Measurements from ENCODE around the gene NECTIN4.

Gene NECTIN4

DNA sequence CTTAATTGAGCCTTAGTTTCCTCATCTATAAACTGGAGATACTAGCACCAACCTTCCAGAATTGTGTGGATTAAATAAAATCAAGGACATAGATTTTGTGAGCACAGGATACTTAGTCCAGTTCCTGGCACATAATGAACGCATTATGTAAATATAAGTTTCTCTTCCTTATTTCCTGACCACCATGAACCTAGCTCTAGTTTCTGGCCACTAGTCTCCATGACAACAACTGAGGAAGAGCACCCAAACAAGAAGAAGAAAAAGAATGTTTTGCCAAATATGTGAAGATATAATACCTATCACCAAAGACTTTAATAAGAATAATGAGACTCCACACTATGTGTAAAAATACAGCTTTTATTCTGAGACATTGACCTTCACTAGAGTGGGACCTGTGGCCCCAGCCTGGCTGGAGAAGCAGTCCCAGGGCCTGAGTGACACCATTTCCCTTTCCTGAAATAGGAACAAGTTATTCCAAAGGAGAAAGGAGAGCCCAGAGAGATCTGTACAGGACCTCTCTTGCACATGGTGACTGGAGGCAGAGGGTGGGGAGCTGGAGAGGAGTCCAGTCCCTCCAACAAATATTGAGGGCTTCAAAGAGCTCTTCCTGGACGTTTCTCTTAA lies 42.6 kb downstream of the NECTIN4 start:
- DNase-seq (ENCODE audit: insufficient read length, low spot score) (no peak), FAIRE-seq (no peak)
- TF ChIP-seq, protein P1, sequence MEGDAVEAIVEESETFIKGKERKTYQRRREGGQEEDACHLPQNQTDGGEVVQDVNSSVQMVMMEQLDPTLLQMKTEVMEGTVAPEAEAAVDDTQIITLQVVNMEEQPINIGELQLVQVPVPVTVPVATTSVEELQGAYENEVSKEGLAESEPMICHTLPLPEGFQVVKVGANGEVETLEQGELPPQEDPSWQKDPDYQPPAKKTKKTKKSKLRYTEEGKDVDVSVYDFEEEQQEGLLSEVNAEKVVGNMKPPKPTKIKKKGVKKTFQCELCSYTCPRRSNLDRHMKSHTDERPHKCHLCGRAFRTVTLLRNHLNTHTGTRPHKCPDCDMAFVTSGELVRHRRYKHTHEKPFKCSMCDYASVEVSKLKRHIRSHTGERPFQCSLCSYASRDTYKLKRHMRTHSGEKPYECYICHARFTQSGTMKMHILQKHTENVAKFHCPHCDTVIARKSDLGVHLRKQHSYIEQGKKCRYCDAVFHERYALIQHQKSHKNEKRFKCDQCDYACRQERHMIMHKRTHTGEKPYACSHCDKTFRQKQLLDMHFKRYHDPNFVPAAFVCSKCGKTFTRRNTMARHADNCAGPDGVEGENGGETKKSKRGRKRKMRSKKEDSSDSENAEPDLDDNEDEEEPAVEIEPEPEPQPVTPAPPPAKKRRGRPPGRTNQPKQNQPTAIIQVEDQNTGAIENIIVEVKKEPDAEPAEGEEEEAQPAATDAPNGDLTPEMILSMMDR (IDR thresholded peaks at IDR 0.05; ENCODE audit: insufficient read depth, missing control alignments): no peak

DNA sequence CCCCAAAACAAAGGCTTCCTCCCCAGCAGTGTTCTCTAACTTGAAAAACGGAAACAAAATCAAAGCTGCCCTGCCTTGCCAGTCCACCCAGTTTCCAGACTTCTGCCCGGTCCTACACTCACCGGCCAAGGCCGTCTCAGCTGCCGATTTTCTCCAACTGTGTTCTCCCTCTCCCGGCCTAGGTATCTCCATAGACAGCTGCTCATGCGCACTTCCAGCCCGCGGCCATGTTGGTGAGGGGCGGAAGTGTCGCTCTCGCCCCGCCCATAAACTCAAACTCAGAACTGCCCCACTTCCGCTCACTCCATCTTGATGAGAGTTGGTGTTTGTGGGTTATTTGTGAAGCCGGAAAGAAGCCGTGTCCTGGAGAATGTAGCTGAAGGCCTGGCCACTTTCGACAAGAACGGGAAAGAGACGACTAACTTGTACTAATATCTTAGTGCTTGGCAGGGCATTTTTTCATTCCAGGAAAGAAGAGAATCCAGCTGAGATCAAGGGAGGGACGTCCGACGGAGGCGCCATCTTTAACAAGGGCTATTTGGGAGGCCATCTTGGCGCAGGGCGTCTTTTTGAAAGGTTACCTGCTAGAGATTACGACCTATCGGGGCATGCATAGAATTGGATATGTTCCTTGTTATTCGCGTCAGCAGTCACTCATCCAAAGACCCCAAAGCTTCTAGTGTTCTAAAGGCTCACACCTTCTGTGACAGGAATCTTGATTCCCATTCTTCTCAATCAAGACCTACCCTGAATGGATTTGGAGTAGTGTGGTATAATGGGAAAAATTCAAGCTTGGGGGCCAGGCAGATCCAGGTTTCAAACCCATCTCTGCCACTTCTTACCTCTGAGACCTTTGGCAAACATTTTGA lies 43.4 kb downstream of the NECTIN4 start, which contains the start of gene USF1:
TSS of gene USF1 (minus strand) at position 242 of the 869 bp plus-strand sequence. CDS start 2,702 bp downstream, outside the sequence.
- peak; percentile 93 for DNase-seq (ENCODE audit: insufficient read length, low spot score)
- TF ChIP-seq, protein P1 (IDR thresholded peaks at IDR 0.05; ENCODE audit: insufficient read depth, missing control alignments): no peak
- FAIRE-seq: peak; percentile 46

DNA sequence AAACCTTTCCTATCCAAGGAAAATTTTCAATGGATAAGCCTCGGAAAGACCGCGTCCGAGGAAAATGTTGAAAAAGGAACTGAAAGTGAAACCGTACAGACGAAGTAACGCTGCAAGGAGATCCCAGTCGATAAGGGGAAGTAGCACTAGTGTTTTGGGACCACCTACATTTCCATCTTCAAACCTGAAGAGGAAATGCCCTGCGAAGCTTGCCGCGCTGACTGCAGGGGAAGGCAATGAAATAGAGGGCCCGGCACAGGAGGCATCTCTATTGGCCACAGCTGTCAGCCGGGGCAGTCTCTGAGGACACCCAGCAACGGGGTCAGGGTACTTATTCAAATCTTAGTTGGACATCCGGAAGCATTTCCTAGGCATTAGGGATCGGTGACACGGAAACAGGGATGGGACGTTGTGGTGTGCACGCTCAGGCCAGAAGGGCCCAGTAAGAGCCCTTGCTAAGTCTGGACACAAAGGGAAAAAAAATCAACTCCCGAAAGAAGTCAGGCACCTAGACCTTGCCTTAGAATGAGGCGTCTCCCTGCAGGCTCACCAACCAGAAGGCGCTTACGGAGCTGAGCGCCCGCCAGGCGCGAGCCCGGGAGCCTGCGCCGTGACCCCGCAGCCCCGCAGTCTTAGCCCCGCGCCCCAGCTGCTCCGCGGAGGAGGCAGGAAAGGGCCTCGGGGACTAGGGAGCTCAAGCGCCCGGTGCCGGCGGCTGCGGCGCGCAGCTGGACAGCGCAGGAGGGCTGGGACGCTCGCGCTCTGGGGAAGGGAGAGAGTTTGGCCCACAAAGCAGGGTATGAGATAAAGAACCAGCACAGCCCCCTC lies 44.2 kb downstream of the NECTIN4 start:
- DNase-seq (ENCODE audit: insufficient read length, low spot score) (no peak), FAIRE-seq (no peak)
- TF ChIP-seq, protein P1 (IDR thresholded peaks at IDR 0.05; ENCODE audit: insufficient read depth, missing control alignments): no peak

DNA sequence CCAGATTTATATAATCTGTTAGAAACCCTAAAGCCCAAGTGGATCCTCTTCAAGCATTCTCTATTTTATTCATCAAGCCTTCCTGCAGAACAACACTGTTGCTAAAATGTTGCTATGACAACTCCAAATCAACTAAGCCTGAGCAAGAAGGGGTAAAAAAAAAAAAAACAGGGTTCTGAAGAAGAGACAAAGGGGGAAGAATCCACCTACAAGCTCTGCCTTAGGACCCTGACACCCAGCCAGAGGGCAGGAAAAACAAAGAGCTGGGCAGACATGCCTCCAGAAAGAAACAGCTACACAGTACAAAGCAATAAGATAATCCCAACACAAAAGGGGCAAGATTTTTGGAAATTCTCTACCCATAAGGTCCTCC lies 44.8 kb downstream of the NECTIN4 start:
- TF ChIP-seq, protein P1 (IDR thresholded peaks at IDR 0.05; ENCODE audit: insufficient read depth, missing control alignments): no peak
- DNase-seq (ENCODE audit: insufficient read length, low spot score): no peak
- no peak for FAIRE-seq

DNA sequence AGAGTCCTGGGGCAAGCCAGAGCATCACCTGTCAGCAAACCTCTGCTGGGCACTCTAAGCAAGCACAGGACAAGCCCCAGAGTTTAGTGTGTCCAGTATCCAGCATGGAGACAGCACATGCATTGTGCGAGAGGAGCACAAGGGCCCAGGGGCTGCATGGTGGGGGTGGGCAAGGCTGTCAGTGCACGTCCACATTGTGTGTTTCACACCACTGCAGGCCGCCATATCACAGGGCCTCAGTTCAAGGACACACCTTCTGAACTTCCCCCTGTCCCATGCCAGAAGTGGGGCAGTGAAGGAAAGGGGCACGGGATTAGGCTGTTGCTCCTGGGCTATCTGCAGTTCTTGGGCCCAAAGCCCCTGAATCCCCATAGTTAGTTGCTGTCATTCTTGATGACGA lies 49.8 kb downstream of the NECTIN4 start:
- FAIRE-seq (no peak), DNase-seq (ENCODE audit: insufficient read length, low spot score) (no peak)
- TF ChIP-seq, protein P1 (IDR thresholded peaks at IDR 0.05; ENCODE audit: insufficient read depth, missing control alignments): no peak

DNA sequence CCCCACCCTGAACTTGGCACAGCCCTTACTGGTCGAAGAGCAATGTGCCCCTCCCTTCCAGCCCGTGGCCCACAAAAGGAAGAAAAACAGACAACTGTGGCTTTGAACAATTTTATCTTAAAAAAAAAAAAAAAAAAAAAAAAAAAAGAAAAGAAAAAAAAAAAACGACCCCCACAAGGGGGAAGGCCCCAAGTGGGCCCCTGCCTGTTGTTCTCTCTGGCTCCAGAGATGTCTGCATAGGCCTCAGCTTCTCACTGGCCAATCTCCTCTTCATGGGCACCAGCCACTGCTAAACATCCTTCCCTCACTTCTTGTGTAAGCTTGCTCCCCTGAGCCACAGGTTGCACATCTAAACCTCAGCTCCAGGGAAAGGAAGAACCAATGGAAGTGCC lies 50.2 kb downstream of the NECTIN4 start:
- DNase-seq (ENCODE audit: insufficient read length, low spot score): no peak
- TF ChIP-seq, protein P1 (IDR thresholded peaks at IDR 0.05; ENCODE audit: insufficient read depth, missing control alignments): no peak
- FAIRE-seq: no peak
